ENCODE data around the gene TAF1.

Gene TAF1

GRCh38 chrX:71454222-71454621, 88.1 kb downstream of the TAF1 start:
- DNase-seq (ENCODE audit: low read depth, low spot score), result no peak
- H3K4me3 ChIP-seq (ENCODE audit: low read depth, low read length), result no peak overlapping the region
- ChIA-PET POLR2A (no interaction called here), CTCF (no interaction called here)
- TF ChIP-seq CTCF (IDR thresholded peaks at IDR 0.05; ENCODE audit: insufficient read depth, low read length, missing control alignments), result no peak

GRCh38 chrX:71458866-71459265, 92.7 kb downstream of the TAF1 start:
- CTCF ChIA-PET, result no interaction called here
- POLR2A ChIA-PET, result no interaction called here
- H3K4me3 ChIP-seq (ENCODE audit: low read depth, low read length), result no peak overlapping the region
- DNase-seq (ENCODE audit: low read depth, low spot score), result no peak
- no peak for TF ChIP-seq CTCF (IDR thresholded peaks at IDR 0.05; ENCODE audit: insufficient read depth, low read length, missing control alignments)

GRCh38 chrX:71464968-71465367, 98.8 kb downstream of the TAF1 start:
- POLR2A ChIA-PET, result no interaction called here
- no peak for TF ChIP-seq CTCF (IDR thresholded peaks at IDR 0.05; ENCODE audit: insufficient read depth, low read length, missing control alignments)
- CTCF ChIA-PET, result no interaction called here
- no peak for DNase-seq (ENCODE audit: low read depth, low spot score)
- H3K4me3 ChIP-seq (ENCODE audit: low read depth, low read length), result no peak overlapping the region

GRCh38 chrX:71466979-71467523, 100.9 kb downstream of the TAF1 start:
- H3K4me3 ChIP-seq (ENCODE audit: low read depth, low read length), result no peak overlapping the region
- ChIA-PET POLR2A (no interaction called here), CTCF (no interaction called here)
- TF ChIP-seq CTCF (IDR thresholded peaks at IDR 0.05; ENCODE audit: insufficient read depth, low read length, missing control alignments), result no peak
- no peak for DNase-seq (ENCODE audit: low read depth, low spot score)

- no peak overlapping the region for H3K4me3 ChIP-seq (ENCODE audit: low read depth, low read length)
- CTCF ChIA-PET, result no interaction called here
- TF ChIP-seq CTCF (IDR thresholded peaks at IDR 0.05; ENCODE audit: insufficient read depth, low read length, missing control alignments), result no peak
- POLR2A ChIA-PET, result no interaction called here
- no peak for DNase-seq (ENCODE audit: low read depth, low spot score)
Measured at GRCh38 chrX:71475785-71476540, 109.8 kb downstream of the TAF1 start.

- CTCF ChIA-PET, result no interaction called here
- TF ChIP-seq CTCF (IDR thresholded peaks at IDR 0.05; ENCODE audit: insufficient read depth, low read length, missing control alignments), result no peak
- H3K4me3 ChIP-seq (ENCODE audit: low read depth, low read length), result no peak overlapping the region
- DNase-seq (ENCODE audit: low read depth, low spot score), result no peak
- POLR2A ChIA-PET, result no interaction called here
Measured at GRCh38 chrX:71482228-71482958, 116.2 kb downstream of the TAF1 start.
